Upper lobe of right lung (tissue), 1 donor: ENCODE data around the gene ARF5. TPM values are rescaled to one million over a fixed set of nuclear protein-coding genes. Genes with fewer than 3 reads are reported as not detected.
A peak's percentile ranks its signal among the peaks of the same experiment; 100 is the strongest.

Experiments
- ATAC-seq: fragments of 200-7000 bp; cut with Tn5 transposase; one replicate; pipeline ENCODE4 v1.9.1; 2020; ENCODE audit warnings: mild to moderate bottlenecking, moderate library complexity
- DNase-seq: peaks from one replicate; pipeline ENCODE4 v3.0.0-alpha.2; 2020
- H3K27ac ChIP-seq: fragments of 200-600 bp; one replicate; pipeline ENCODE4 v1.8.0; 2022
- H3K27me3 ChIP-seq: fragments of 200-600 bp; one replicate; pipeline ENCODE4 v1.8.0; 2022; ENCODE audit warnings: mild to moderate bottlenecking
- H3K36me3 ChIP-seq: fragments of 200-600 bp; one replicate; pipeline ENCODE4 v1.8.0; 2022
- H3K4me1 ChIP-seq: fragments of 200-600 bp; one replicate; pipeline ENCODE4 v1.8.0; 2022
- H3K4me3 ChIP-seq: fragments of 200-600 bp; one replicate; pipeline ENCODE4 v1.8.0; 2022; ENCODE audit warnings: mild to moderate bottlenecking
- H3K9me3 ChIP-seq: fragments of 200-600 bp; one replicate; pipeline ENCODE4 v1.8.0; 2022
- intact Hi-C: fragments of 100-400 bp; cut with DNase I; formaldehyde crosslinking; loops from one replicate; pipeline ENCODE4 v1.11.0; 2022
- total RNA-seq: library from RNA; stranded (reverse); fragmentation: NEBNext Ultra II Directional; extraction: Animal tissue kit (Norgen Biotek cat#: 25700); gene quantifications from one replicate; pipeline ENCODE4 v1.2.1, GENCODE V29; 2021
- TF ChIP-seq, protein P1 (sequence below): fragments of 200-600 bp; IDR thresholded peaks from one replicate; pipeline ENCODE4 v1.8.0; 2022; ENCODE audit warnings: antibody characterized with exemption
- donor health status: DM: no; HTN: yes; CAD: no; lungs with severe emphysema.

The ARF5 gene
- total RNA-seq, 1 donor from 2014 or later, result 92.9 TPM

DNA sequence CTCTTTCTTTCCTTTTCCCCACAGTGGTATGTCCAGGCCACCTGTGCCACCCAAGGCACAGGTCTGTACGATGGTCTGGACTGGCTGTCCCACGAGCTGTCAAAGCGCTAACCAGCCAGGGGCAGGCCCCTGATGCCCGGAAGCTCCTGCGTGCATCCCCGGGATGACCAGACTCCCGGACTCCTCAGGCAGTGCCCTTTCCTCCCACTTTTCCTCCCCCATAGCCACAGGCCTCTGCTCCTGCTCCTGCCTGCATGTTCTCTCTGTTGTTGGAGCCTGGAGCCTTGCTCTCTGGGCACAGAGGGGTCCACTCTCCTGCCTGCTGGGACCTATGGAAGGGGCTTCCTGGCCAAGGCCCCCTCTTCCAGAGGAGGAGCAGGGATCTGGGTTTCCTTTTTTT, 3.0 kb downstream of the ARF5 start:
- intact Hi-C loops, result no loop called here
- TF ChIP-seq, protein P1, sequence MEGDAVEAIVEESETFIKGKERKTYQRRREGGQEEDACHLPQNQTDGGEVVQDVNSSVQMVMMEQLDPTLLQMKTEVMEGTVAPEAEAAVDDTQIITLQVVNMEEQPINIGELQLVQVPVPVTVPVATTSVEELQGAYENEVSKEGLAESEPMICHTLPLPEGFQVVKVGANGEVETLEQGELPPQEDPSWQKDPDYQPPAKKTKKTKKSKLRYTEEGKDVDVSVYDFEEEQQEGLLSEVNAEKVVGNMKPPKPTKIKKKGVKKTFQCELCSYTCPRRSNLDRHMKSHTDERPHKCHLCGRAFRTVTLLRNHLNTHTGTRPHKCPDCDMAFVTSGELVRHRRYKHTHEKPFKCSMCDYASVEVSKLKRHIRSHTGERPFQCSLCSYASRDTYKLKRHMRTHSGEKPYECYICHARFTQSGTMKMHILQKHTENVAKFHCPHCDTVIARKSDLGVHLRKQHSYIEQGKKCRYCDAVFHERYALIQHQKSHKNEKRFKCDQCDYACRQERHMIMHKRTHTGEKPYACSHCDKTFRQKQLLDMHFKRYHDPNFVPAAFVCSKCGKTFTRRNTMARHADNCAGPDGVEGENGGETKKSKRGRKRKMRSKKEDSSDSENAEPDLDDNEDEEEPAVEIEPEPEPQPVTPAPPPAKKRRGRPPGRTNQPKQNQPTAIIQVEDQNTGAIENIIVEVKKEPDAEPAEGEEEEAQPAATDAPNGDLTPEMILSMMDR, result no peak
- no peaks in the 10 kb centered on the region for H3K9me3 ChIP-seq
- no peak overlapping the region for H3K4me3 ChIP-seq
- H3K36me3 ChIP-seq, result peaks cover 26% of the 10 kb centered on the region
- no peak for DNase-seq
- H3K27me3 ChIP-seq, result no peaks in the 10 kb centered on the region
- no peak overlapping the region for H3K27ac ChIP-seq
- peaks cover 21% of the 10 kb centered on the region for H3K4me1 ChIP-seq
- no peak for ATAC-seq

DNA sequence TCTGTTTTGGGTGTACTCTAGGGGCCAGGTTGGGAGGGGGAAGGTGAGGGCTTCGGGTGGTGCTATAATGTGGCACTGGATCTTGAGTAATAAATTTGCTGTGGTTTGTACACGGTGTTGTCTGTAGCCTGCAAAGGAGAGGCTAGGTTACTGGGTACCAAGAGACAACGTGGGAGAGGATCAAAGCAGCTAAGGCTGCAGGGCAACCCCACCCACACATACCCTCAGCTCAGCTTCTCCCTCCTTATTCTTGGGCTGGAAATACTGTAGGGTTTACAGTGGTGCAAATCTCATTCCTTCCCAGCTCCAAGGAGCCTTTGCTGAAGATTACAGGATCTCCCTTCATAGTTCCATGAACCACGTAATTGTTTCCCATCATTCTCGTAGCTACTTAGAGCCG, 3.4 kb downstream of the ARF5 start:
- no peak overlapping the region for H3K4me3 ChIP-seq
- ATAC-seq (no peak), DNase-seq (no peak)
- TF ChIP-seq, protein P1, result no peak
- no peaks in the 10 kb centered on the region for H3K9me3 ChIP-seq
- peaks cover 26% of the 10 kb centered on the region for H3K36me3 ChIP-seq
- intact Hi-C loops, result no loop called here
- H3K27me3 ChIP-seq, result no peaks in the 10 kb centered on the region
- no peak overlapping the region for H3K27ac ChIP-seq
- H3K4me1 ChIP-seq, result peaks cover 21% of the 10 kb centered on the region

- no peak for ATAC-seq
- intact Hi-C loops, result no loop called here
- Histone ChIP-seq H3K4me1 (peaks cover 18% of the 10 kb centered on the region), H3K36me3 (peaks cover 26% of the 10 kb centered on the region), H3K27me3 (no peaks in the 10 kb centered on the region), H3K9me3 (no peaks in the 10 kb centered on the region), H3K4me3 (no peak overlapping the region), H3K27ac (no peak overlapping the region)
- TF ChIP-seq, protein P1, result no peak
- DNase-seq, result no peak
These were observed 4.3 kb downstream of the ARF5 start for GRCh38 chr7:127592550-127592949.

DNA sequence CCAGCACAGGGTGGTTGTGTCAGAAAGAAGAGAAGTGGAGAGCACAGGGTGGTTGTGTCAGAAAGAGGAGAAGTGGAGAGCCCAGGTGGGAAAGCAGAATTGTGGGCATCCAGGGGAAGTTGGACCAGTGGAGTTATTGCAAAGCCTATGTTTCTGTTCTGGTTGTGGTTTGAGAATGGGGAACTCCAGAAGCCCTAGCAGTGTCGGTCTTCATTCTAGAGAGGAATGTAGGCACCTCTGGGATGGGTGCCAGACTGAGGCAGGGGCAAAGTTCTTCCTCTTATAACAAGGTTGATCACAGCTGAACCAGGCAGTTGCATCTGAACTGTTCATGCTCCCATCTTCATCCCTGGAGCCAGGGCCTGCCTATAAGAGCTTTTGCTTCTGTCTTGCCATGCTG, 6.3 kb downstream of the ARF5 start:
- TF ChIP-seq, protein P1, result no peak
- intact Hi-C loops, result no loop called here
- peak; percentile 69 for ATAC-seq

GRCh38 chr7:127595737-127596136, 7.5 kb downstream of the ARF5 start:
- Histone ChIP-seq H3K27ac (no peak overlapping the region), H3K4me3 (no peak overlapping the region), H3K27me3 (no peaks in the 10 kb centered on the region), H3K36me3 (peaks cover 15% of the 10 kb centered on the region), H3K4me1 (no peaks in the 10 kb centered on the region), H3K9me3 (no peaks in the 10 kb centered on the region)
- ATAC-seq, result no peak
- intact Hi-C loops, result no loop called here
- no peak for DNase-seq
- TF ChIP-seq, protein P1, result no peak

More for the DNA sequence above, 6.3 kb downstream of the ARF5 start:
- Histone ChIP-seq H3K36me3 (peaks cover 26% of the 10 kb centered on the region), H3K27ac (no peak overlapping the region), H3K4me3 (no peak overlapping the region), H3K4me1 (peaks cover 6% of the 10 kb centered on the region), H3K27me3 (no peaks in the 10 kb centered on the region), H3K9me3 (no peaks in the 10 kb centered on the region)
- no peak for DNase-seq

- TF ChIP-seq, protein P1, result peak; percentile 27
- no peak overlapping the region for H3K27ac ChIP-seq
- intact Hi-C loops, result no loop called here
- no peak overlapping the region for H3K4me3 ChIP-seq
- H3K4me1 ChIP-seq, result no peaks in the 10 kb centered on the region
- no peaks in the 10 kb centered on the region for H3K27me3 ChIP-seq
- H3K36me3 ChIP-seq, result no peaks in the 10 kb centered on the region
- H3K9me3 ChIP-seq, result no peaks in the 10 kb centered on the region
- peak; percentile 17 for ATAC-seq
- DNase-seq, result no peak
These were observed 10.1 kb downstream of the ARF5 start for GRCh38 chr7:127598318-127598717.
